RPMI8226 (cell line): ENCODE measurements around the gene NKX2-1.
"Not testable (repeated sequence)": the region's sequence is repeated elsewhere in the genome, so short reads cannot be mapped to it uniquely, and the experiment has no call there.

Experiments used
- DNase-seq: peaks from one replicate; pipeline ENCODE4 v3.0.0-alpha.2; 2015

NKX2-1 gene

GRCh38 chr14:36505181-36505815 lies 14.7 kb downstream of the NKX2-1 start:
- no peak for DNase-seq

GRCh38 chr14:36504771-36505175 lies 15.3 kb downstream of the NKX2-1 start:
- no peak for DNase-seq

- DNase-seq: no peak
These were observed 16.0 kb downstream of the NKX2-1 start for GRCh38 chr14:36503771-36504741.

- DNase-seq: no peak
These were observed 17.2 kb downstream of the NKX2-1 start for GRCh38 chr14:36502558-36503508.

- DNase-seq: no peak
These were observed 21.1 kb downstream of the NKX2-1 start for GRCh38 chr14:36498938-36499337.

GRCh38 chr14:36496346-36496745 lies 23.7 kb downstream of the NKX2-1 start:
- DNase-seq: no peak

GRCh38 chr14:36495666-36496065 lies 24.4 kb downstream of the NKX2-1 start:
- DNase-seq: no peak

GRCh38 chr14:36493761-36494160 lies 26.3 kb downstream of the NKX2-1 start:
- DNase-seq: no peak

- no peak for DNase-seq
These were observed 34.3 kb downstream of the NKX2-1 start for GRCh38 chr14:36485773-36486172.

- no peak for DNase-seq
These were observed 40.7 kb downstream of the NKX2-1 start for GRCh38 chr14:36479344-36479743.

GRCh38 chr14:36478782-36479181 lies 41.2 kb downstream of the NKX2-1 start:
- no peak for DNase-seq

GRCh38 chr14:36477266-36477665 lies 42.8 kb downstream of the NKX2-1 start:
- no peak for DNase-seq

- not testable (repeated sequence) for DNase-seq
These were observed 44.0 kb downstream of the NKX2-1 start for GRCh38 chr14:36476061-36476460.

GRCh38 chr14:36474593-36474992 lies 45.4 kb downstream of the NKX2-1 start:
- no peak for DNase-seq

- DNase-seq: no peak
These were observed 48.6 kb downstream of the NKX2-1 start for GRCh38 chr14:36471431-36471830.

GRCh38 chr14:36467332-36467731 lies 52.7 kb downstream of the NKX2-1 start:
- DNase-seq: no peak
